Endothelial cell (in vitro differentiated cells): ENCODE results near the gene FARS2. TPM values are rescaled to one million over a fixed set of nuclear protein-coding genes. Genes with fewer than 3 reads are reported as not detected.

ENCODE experiments used
- DNase-seq: peaks from one replicate; pipeline ENCODE4 v3.0.0; 2021; ENCODE audit warnings: low spot score
- H3K27ac Mint-ChIP-seq: one replicate; pipeline ENCODE4 v1.8.0; 2021; ENCODE audit warnings: mixed read lengths, inconsistent platforms; ENCODE audit not compliant: unreplicated experiment
- H3K27me3 Mint-ChIP-seq: one replicate; pipeline ENCODE4 v1.8.0; 2021; ENCODE audit warnings: mild to moderate bottlenecking, moderate library complexity, mixed read lengths, inconsistent platforms; ENCODE audit not compliant: unreplicated experiment
- H3K36me3 Mint-ChIP-seq: one replicate; pipeline ENCODE4 v1.8.0; 2021; ENCODE audit warnings: mild to moderate bottlenecking, low read depth, mixed read lengths, inconsistent platforms; ENCODE audit not compliant: unreplicated experiment
- H3K4me1 Mint-ChIP-seq: one replicate; pipeline ENCODE4 v1.8.0; 2021; ENCODE audit warnings: mild to moderate bottlenecking, mixed read lengths, inconsistent platforms; ENCODE audit not compliant: unreplicated experiment
- H3K4me3 Mint-ChIP-seq: one replicate; pipeline ENCODE4 v1.8.0; 2021; ENCODE audit warnings: mild to moderate bottlenecking, mixed read lengths, inconsistent platforms; ENCODE audit not compliant: unreplicated experiment
- H3K9me3 Mint-ChIP-seq: one replicate; pipeline ENCODE4 v1.8.0; 2021; ENCODE audit warnings: mixed read lengths, inconsistent platforms; ENCODE audit not compliant: unreplicated experiment
- total RNA-seq: library from RNA; stranded (reverse); fragmentation: NEBNext Ultra II Directional; extraction: Animal tissue kit (Norgen Biotek cat#: 25700); gene quantifications from one replicate; pipeline ENCODE4 v1.2.1, GENCODE V29; 2021; ENCODE audit not compliant: unreplicated experiment
- TF ChIP-seq, protein P1 (sequence below): fragments of 200-600 bp; sonication (generic); IDR thresholded peaks from one replicate; pipeline ENCODE4 v1.5.0; 2021; ENCODE audit warnings: antibody characterized with exemption; ENCODE audit not compliant: unreplicated experiment

Gene FARS2
- total RNA-seq, 1 donor from 2014 or later: 17.8 TPM

DNA sequence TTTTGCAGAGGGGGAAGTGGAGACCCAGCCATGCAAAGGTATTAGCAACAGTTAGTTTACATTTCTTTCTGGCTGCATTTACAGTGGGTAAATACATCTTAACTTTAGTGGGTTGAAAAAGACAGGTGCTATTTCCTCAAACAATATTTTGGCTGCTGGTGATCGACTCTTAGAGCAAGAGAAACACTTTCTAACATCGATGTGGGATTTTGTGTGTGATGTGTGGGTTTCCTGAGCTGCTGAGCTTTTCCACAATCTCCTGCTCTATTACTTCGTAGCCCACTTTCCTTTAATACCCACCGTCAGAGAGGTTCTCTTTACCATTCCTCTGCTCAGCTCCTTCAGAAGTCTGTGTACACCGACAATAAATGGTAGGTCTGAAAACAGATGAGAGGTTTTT lies 406.4 kb downstream of the FARS2 start:
- Mint-ChIP-seq H3K9me3 (no peaks in the 10 kb centered on the region), H3K36me3 (peaks cover 4% of the 10 kb centered on the region), H3K27me3 (peaks cover 3% of the 10 kb centered on the region), H3K27ac (no peak overlapping the region), H3K4me3 (no peak overlapping the region), H3K4me1 (peaks cover 18% of the 10 kb centered on the region)
- no peak for DNase-seq
- TF ChIP-seq, protein P1, sequence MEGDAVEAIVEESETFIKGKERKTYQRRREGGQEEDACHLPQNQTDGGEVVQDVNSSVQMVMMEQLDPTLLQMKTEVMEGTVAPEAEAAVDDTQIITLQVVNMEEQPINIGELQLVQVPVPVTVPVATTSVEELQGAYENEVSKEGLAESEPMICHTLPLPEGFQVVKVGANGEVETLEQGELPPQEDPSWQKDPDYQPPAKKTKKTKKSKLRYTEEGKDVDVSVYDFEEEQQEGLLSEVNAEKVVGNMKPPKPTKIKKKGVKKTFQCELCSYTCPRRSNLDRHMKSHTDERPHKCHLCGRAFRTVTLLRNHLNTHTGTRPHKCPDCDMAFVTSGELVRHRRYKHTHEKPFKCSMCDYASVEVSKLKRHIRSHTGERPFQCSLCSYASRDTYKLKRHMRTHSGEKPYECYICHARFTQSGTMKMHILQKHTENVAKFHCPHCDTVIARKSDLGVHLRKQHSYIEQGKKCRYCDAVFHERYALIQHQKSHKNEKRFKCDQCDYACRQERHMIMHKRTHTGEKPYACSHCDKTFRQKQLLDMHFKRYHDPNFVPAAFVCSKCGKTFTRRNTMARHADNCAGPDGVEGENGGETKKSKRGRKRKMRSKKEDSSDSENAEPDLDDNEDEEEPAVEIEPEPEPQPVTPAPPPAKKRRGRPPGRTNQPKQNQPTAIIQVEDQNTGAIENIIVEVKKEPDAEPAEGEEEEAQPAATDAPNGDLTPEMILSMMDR: no peak

DNA sequence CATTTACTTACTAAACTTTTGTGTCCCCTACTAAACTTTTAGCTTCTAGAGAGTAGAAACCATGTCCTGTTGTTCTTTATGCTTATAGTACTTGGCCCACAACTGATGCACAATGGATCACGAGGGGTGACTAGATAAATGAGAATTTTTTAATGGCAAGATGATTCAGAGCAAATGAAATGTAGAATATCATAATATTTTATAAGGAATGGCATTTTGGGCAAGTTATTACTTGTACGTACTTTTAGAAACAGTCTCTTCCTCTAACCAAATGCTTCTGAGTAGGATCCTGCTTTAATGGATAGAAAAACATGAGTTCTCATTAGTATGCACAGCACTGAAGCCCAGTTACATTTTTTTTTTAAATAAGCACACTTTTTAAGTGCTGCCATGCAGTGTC lies 409.1 kb downstream of the FARS2 start:
- Mint-ChIP-seq H3K4me3 (no peak overlapping the region), H3K9me3 (no peaks in the 10 kb centered on the region), H3K27ac (no peak overlapping the region), H3K27me3 (peaks cover 3% of the 10 kb centered on the region), H3K4me1 (peaks cover 11% of the 10 kb centered on the region), H3K36me3 (peaks cover 4% of the 10 kb centered on the region)
- no peak for DNase-seq
- TF ChIP-seq, protein P1: no peak

GRCh38 chr6:5670811-5671561 lies 409.7 kb downstream of the FARS2 start:
- H3K4me3 Mint-ChIP-seq: no peak overlapping the region
- H3K36me3 Mint-ChIP-seq: peaks cover 4% of the 10 kb centered on the region
- TF ChIP-seq, protein P1: no peak
- H3K4me1 Mint-ChIP-seq: peaks cover 7% of the 10 kb centered on the region
- no peak overlapping the region for H3K27ac Mint-ChIP-seq
- H3K27me3 Mint-ChIP-seq: peaks cover 3% of the 10 kb centered on the region
- no peaks in the 10 kb centered on the region for H3K9me3 Mint-ChIP-seq
- no peak for DNase-seq

GRCh38 chr6:5671601-5672559 lies 410.6 kb downstream of the FARS2 start:
- H3K27ac Mint-ChIP-seq: no peak overlapping the region
- no peak for DNase-seq
- TF ChIP-seq, protein P1: no peak
- no peak overlapping the region for H3K4me3 Mint-ChIP-seq
- H3K27me3 Mint-ChIP-seq: peaks cover 3% of the 10 kb centered on the region
- H3K36me3 Mint-ChIP-seq: peaks cover under 1% of the 10 kb centered on the region
- peaks cover 7% of the 10 kb centered on the region for H3K4me1 Mint-ChIP-seq
- H3K9me3 Mint-ChIP-seq: no peaks in the 10 kb centered on the region
